ENCODE measurements around the gene HADHA. TPM values are rescaled to one million over a fixed set of nuclear protein-coding genes. Genes with fewer than 3 reads are reported as not detected.
A peak's percentile ranks its signal among the peaks of the same experiment; 100 is the strongest.

HADHA gene
- total RNA-seq, 1 experiment from 2014 or later: 131 TPM

DNA sequence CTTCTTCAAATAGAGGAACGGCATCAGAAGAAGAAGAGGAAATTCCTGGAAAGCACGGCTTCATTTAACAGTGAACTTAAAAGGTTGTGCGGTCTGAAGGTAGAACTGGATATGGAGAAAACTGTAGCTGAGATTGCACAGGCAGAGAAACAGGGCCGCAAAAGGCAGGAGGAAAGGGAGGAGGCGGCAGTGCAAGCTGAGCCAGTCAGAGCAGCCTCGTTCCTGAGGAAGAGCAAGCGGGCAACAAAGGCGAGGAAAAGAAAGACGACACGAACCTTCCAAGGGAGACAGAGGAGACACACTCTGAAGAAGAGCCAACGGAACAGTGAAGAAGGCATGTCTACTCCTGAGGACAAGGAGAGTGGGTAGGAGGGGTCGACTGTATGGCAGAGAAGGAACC lies 94.2 kb downstream of the HADHA start:
- Histone ChIP-seq H3K36me3 (ENCODE audit: low read depth, low read length) (no peaks in the 10 kb centered on the region), H3K4me1 (ENCODE audit: insufficient read depth, low read length) (peaks cover 6% of the 10 kb centered on the region; the same call in 1 of the 2 replicates), H3K9me2 (replicated peaks; ENCODE audit: low read length) (no peaks in the 10 kb centered on the region), H3K79me2 (ENCODE audit: low read length) (no peaks in the 10 kb centered on the region), H4K20me1 (ENCODE audit: low read length) (no peaks in the 10 kb centered on the region), H3K27ac (ENCODE audit: low read length) (no peak overlapping the region), H3K4me2 (ENCODE audit: low read length) (no peak overlapping the region), H3K27me3 (ENCODE audit: low read length) (no peaks in the 10 kb centered on the region), H3K4me3 (ENCODE audit: low read length) (no peak overlapping the region), H3K9me3 (ENCODE audit: low read length) (peaks cover 3% of the 10 kb centered on the region; the same call in 1 of the 2 replicates), H3F3A (ENCODE audit: low read length, unreplicated experiment) (no peaks in the 10 kb centered on the region), H3K9ac (ENCODE audit: low read length) (no peak overlapping the region), H2AFZ (ENCODE audit: low read length) (no peak overlapping the region)
- ATAC-seq (no peak), DNase-seq (no peak)
- TF ChIP-seq, protein P1, sequence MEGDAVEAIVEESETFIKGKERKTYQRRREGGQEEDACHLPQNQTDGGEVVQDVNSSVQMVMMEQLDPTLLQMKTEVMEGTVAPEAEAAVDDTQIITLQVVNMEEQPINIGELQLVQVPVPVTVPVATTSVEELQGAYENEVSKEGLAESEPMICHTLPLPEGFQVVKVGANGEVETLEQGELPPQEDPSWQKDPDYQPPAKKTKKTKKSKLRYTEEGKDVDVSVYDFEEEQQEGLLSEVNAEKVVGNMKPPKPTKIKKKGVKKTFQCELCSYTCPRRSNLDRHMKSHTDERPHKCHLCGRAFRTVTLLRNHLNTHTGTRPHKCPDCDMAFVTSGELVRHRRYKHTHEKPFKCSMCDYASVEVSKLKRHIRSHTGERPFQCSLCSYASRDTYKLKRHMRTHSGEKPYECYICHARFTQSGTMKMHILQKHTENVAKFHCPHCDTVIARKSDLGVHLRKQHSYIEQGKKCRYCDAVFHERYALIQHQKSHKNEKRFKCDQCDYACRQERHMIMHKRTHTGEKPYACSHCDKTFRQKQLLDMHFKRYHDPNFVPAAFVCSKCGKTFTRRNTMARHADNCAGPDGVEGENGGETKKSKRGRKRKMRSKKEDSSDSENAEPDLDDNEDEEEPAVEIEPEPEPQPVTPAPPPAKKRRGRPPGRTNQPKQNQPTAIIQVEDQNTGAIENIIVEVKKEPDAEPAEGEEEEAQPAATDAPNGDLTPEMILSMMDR (conservative IDR thresholded peaks at IDR 0.05; ENCODE audit: low read depth, low read length): no peak
- TF ChIP-seq EZH2 (IDR thresholded peaks at IDR 0.05; ENCODE audit: low read length, unreplicated experiment) (no peak), EZH2phosphoT487 (IDR thresholded peaks at IDR 0.05; ENCODE audit: borderline replicate concordance, low read length) (no peak)
- POLR2A ChIA-PET (ENCODE audit: unreplicated experiment): no interaction called here
- BruUV-seq (replicated peaks): no TSS peak
- intact Hi-C loops (cut with micrococcal nuclease): no loop called here
- CTCF ChIA-PET: no interaction called here

DNA sequence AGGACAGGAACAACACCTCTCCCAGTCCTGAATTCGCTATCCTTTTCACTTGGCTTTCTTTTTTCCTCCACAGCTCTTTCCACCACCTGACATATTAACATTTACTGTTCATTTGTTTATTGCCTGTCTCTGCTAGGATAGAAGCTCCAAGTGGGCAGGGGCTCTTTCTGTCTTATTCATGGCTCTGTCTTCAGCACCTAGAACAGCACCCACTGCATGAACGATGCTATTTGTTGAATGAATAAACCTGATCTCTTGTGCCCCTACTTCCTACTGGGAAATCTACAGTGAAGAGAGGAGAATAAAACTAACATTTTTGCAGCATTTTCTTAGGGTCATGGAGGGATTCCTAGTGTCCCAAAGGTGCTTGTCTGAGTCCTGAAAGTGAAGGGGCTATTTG lies 95.9 kb downstream of the HADHA start:
- Histone ChIP-seq H4K20me1 (ENCODE audit: low read length) (no peaks in the 10 kb centered on the region), H3K9me3 (ENCODE audit: low read length) (no peaks in the 10 kb centered on the region), H2AFZ (ENCODE audit: low read length) (no peak overlapping the region), H3K4me3 (ENCODE audit: low read length) (no peak overlapping the region), H3F3A (ENCODE audit: low read length, unreplicated experiment) (no peaks in the 10 kb centered on the region), H3K4me2 (ENCODE audit: low read length) (no peak overlapping the region), H3K9me2 (replicated peaks; ENCODE audit: low read length) (no peaks in the 10 kb centered on the region), H3K27me3 (ENCODE audit: low read length) (no peaks in the 10 kb centered on the region), H3K36me3 (ENCODE audit: low read depth, low read length) (no peaks in the 10 kb centered on the region), H3K79me2 (ENCODE audit: low read length) (no peaks in the 10 kb centered on the region), H3K4me1 (ENCODE audit: insufficient read depth, low read length) (peaks cover 16% of the 10 kb centered on the region), H3K9ac (ENCODE audit: low read length) (no peak overlapping the region), H3K27ac (ENCODE audit: low read length) (no peak overlapping the region)
- ChIA-PET POLR2A (ENCODE audit: unreplicated experiment) (no interaction called here), CTCF (interaction anchor here (0.6 kb wide), 1 partner anchor 297 kb away, joined by 3 read pairs; no protein-coding TSS in a partner anchor)
- BruUV-seq (replicated peaks): no TSS peak
- intact Hi-C loops (cut with micrococcal nuclease): no loop called here
- ATAC-seq (no peak), DNase-seq (peak; percentile 30)
- TF ChIP-seq, protein P1 (conservative IDR thresholded peaks at IDR 0.05; ENCODE audit: low read depth, low read length): no peak
- TF ChIP-seq EZH2 (IDR thresholded peaks at IDR 0.05; ENCODE audit: low read length, unreplicated experiment): no peak
- no peak for TF ChIP-seq EZH2phosphoT487 (IDR thresholded peaks at IDR 0.05; ENCODE audit: borderline replicate concordance, low read length)

DNA sequence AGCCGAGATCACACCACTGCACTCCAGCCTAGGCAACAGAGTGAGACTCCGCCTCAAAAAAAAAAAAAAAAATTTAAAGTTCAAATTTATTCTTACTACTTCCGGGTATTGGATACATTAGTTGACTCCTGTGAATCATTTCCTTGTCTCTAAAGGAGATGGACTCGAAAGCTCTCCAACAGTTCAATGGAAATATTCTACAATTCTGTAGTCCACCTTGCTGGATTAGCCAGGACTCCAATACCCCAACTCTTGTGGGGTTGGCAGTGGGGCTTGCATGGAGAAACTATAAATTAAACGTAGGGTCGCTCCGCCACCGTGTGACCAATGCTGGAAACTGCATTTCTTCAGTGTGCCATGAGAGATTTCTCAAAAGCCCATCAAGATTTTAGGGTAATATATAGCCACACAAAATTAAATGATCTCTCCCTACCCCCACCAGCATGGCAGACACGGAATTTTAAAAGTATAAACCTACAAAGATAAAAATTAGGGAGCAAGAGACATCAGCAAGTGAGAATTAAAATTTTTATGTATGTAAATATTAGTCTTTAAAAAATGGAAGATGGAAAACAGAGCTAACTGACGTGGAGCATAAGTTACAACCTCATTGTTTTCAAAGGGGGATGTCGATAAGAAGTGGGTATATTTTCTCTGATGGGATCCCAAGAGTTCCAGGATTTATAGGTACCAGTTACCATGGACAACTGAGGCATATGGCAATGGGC lies 99.3 kb downstream of the HADHA start:
- intact Hi-C loops (cut with micrococcal nuclease): loop anchor here (1.0 to 2.0 kb wide), 4 partner anchors 56 to 292 kb away; no protein-coding TSS in a partner anchor
- POLR2A ChIA-PET (ENCODE audit: unreplicated experiment): interaction anchor here (0.6 kb wide), 2 partner anchors 111 to 194 kb away, joined by 4 read pairs; partner anchors contain the start of gene RAB10

More for the DNA sequence above, 99.3 kb downstream of the HADHA start:
- no peaks in the 10 kb centered on the region for H3K36me3 ChIP-seq (ENCODE audit: low read depth, low read length)
- H3K9ac ChIP-seq (ENCODE audit: low read length): no peak overlapping the region
- H3K4me2 ChIP-seq (ENCODE audit: low read length): peak overlapping the region; percentile 38; the same call in 1 of the 2 replicates
- H3K9me2 ChIP-seq (replicated peaks; ENCODE audit: low read length): no peaks in the 10 kb centered on the region
- H2AFZ ChIP-seq (ENCODE audit: low read length): peak overlapping the region; percentile 3; the same call in 1 of the 2 replicates
- H4K20me1 ChIP-seq (ENCODE audit: low read length): no peaks in the 10 kb centered on the region
- no peaks in the 10 kb centered on the region for H3K27me3 ChIP-seq (ENCODE audit: low read length)
- no peaks in the 10 kb centered on the region for H3F3A ChIP-seq (ENCODE audit: low read length, unreplicated experiment)
- no peak overlapping the region for H3K4me3 ChIP-seq (ENCODE audit: low read length)
- peaks cover 18% of the 10 kb centered on the region for H3K4me1 ChIP-seq (ENCODE audit: insufficient read depth, low read length)
- DNase-seq (peak; percentile 80), ATAC-seq (peak; percentile 39)
- no peaks in the 10 kb centered on the region for H3K9me3 ChIP-seq (ENCODE audit: low read length)
- no peak overlapping the region for H3K27ac ChIP-seq (ENCODE audit: low read length)
- CTCF ChIA-PET: interaction anchor here (0.5 to 1.2 kb wide), 4 partner anchors 57 to 267 kb away, joined by 3 to 5 read pairs (median 4); partner anchors contain the start of gene ASXL2
- no TSS peak for BruUV-seq (replicated peaks)
- TF ChIP-seq EZH2phosphoT487 (IDR thresholded peaks at IDR 0.05; ENCODE audit: borderline replicate concordance, low read length): no peak
- TF ChIP-seq, protein P1 (conservative IDR thresholded peaks at IDR 0.05; ENCODE audit: low read depth, low read length): peak; percentile 92
- H3K79me2 ChIP-seq (ENCODE audit: low read length): no peaks in the 10 kb centered on the region
